ENCODE results near the gene SLC16A10.
"Not testable (repeated sequence)": the region's sequence is repeated elsewhere in the genome, so short reads cannot be mapped to it uniquely, and the experiment has no call there.

SLC16A10 gene

DNA sequence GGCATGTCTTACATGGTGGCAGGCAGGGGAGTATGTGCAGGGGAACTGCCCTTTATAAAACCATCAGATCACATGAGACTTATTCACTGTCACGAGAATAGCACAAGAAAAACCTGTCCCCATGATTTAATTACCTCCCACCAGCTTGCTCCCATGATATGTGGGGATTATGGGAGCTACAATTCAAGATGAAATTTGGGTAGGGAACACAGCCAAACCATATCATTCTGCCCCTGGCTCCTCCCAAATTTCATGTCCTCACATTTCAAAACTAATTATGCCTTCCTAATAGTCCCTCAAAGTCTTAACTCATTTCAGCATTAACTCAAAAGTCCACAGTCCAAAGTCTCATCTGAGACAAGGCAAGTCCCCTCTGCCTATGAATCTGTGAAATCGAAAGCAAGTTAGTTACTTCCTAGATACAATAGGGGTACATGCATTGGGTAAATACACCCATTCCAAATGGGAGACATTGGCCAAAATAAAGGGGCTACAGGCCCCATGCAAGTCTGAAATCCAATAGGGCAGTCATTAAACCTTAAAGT, 102.4 kb downstream of the SLC16A10 start:
- DNase-seq = not testable (repeated sequence)

DNA sequence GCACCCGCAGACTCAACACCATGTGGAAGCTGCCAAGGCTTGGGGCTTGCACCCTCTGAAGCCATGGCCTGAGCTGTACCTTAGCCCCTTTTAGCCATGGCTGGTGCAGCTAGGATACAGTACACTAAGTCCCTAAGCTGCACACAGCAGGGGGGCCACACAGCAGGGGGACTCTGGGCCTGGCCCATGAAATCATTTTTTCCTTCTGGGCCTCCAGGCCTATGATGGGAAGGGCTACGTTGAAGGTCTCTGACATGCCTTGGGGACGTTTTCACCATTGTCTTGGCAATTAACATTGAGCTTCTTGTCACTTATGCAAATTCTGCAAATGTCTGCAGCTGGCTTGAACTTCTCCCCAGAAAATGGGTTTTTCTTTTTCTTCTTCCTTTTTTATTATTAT, 103.3 kb downstream of the SLC16A10 start:
- DNase-seq = no peak

DNA sequence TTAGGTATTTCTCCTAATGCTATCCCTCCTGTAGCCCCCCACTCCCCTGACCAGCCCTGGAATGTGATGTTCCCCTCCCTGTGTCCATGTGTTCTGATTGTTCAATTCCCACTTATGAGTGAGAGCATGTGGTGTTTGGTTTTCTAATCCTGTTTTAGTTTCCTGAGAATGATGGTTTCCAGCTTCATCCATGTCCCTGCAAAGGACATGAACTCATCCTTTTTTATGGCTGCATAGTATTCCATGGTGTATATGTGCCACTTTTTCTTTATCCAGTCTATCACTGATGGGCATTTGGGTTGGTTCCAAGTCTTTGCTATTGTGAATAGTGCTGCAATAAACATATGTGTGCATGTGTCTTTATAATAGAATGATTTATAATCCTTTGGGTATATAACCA, 103.8 kb downstream of the SLC16A10 start:
- DNase-seq = not testable (repeated sequence)

DNA sequence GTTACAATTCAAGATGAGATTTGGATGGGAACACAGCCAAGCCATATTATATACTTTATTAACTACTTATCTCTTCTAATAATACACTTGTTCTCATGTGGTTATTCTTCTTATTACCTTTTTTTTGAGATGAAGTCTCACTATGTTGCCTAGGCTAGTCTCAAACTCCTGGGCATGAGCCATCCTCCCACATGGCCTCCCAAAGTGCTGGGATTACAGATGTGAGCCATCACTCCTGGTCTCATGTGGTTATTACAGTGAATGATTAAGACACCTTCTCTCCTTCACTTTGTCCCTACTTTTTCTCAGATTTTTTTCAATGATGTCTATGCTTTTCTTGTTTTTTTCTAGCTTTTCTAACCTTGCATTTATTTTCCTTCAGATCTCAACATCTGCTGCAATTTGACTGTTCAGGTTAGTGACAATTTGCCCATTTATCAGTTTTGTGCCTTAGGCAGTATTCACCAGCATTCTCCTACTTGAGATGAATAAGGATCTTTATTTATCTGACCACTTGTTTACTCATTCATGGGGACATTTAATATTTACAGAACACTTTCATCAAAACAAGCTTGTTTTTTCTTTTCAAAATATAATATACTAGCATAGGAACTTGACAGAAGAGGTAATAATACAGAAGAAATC, 105.7 kb downstream of the SLC16A10 start:
- no peak for DNase-seq

DNA sequence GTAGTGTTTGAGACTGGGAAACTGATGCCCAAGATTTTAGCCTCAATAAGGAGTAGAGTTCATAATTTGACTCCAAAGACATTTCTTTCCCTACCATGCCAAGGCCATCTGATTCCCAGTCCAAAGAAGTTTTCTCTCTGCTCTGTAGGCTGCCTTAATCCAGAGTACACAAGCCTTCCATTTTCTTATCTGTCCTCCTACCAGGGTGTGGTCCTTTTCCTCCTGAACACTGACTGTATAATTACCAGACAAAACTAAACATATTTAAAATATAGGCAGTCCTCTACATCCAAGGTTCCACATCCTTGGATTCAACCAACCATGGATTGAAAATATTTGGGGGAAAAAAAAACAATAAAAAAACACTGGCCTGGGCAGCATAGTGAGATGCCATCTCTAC, 108.4 kb downstream of the SLC16A10 start:
- no peak for DNase-seq

DNA sequence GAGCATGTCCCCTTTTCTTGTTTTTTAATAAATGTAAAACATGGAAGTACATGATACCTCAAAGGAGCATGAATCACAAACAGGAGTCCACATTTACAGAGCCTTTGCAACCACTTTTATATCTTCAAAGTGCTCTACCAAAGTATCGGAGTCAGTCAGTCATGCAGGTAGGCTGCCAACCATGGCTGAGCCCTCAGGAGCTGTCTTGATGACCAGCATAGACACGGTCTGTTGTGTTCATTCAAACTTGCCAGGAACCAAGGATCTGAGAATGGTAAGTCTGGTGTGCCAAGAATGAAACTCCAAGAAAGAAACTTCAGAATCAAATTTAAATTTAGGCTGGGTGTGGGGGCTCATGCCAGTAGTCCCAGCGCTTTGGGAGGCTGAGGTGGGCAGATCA, 111.5 kb downstream of the SLC16A10 start:
- no peak for DNase-seq

DNA sequence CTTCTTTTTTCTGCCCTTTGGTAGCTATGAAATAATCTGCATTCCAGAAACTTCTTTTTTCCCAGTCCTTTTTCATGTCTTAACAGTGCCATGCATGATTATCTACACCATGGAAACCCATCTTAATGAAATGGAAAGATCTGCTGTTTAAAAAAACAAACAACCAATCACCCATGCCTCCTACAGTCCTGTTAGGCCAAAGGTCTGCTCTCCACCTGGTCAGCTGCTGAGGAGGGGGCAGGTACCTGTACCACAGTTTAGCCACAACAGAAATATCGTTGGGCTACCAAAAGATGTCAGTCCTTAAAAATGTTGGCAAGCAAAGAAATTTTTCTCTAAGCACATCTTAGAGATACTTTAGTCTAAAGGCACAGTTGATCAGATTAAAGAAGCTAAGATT, 112.6 kb downstream of the SLC16A10 start:
- DNase-seq = no peak

DNA sequence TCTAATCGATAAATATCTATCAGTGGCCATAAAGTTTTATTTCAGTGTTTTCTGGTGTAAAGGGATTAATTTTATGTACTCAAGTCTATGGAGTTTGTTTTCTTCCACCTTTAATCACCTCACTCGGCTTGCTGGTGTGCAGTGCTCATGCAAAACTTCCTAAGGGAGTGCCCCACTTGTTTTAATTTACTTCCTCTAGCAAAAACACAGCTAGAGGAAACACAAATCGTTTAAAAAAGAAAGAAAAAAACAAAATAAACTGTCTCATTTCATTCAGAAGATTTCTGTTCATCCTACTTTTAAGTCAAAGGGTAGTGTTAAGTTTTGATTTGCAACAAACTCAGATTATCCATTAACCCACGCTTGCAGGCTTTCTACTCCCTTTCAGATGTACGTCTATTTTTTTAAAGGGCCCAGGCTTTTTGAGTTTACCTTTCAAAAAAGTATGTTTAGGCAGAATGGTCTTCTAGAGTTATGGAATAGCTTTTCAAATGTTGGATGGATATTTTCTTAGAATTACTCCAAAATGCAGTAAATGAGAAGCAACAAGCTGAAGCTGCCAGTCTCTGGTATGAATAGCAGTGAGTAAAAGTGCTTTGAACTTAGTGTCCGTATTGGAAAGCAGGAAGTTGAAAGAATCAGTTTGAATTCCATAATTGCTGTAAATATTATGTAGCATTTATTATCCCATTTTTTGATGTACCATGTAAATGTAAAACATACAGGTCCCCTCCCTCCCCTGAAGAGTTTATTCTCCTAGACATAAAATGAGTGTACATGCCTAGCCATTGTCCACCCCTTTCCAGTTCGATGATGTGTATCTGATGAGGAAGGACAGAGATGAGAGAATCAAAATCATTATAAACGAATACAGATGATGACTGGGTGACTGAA, 113.3 kb downstream of the SLC16A10 start:
- no peak for DNase-seq

DNA sequence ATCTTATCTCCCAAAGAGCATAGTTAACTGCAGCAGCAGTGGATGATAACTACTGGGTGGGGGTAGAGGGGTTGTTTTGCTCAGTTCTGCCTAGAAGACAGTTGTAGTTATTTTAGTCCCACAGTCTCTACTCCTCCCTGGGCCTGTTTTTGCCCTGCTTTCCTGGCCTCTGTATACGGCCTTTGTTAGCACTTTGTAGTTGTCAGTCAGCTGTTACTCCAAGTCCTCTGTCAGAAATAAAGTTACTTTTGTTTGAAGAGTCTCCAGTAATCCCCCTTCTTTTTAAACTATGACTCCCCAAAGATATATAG, 113.9 kb downstream of the SLC16A10 start:
- DNase-seq = no peak

DNA sequence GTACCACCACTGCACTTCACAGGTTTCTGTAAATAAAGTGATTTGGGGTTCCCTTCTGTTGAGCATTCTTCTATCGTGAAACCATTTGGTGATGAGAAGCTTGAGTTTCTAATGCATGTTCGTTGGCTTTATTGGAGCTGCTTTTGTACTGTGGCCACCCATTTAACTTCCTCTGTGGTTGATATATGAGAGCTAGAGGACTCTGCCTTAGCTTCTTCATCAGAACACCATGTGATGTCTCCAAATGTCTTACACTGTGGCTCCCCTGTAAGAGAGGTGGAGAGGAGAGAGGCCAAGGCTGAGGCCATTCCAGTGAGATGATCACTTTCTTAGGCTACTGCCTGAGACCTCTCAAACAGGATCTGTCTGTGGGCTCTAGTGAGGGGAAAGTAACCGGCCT, 114.5 kb downstream of the SLC16A10 start:
- no peak for DNase-seq

DNA sequence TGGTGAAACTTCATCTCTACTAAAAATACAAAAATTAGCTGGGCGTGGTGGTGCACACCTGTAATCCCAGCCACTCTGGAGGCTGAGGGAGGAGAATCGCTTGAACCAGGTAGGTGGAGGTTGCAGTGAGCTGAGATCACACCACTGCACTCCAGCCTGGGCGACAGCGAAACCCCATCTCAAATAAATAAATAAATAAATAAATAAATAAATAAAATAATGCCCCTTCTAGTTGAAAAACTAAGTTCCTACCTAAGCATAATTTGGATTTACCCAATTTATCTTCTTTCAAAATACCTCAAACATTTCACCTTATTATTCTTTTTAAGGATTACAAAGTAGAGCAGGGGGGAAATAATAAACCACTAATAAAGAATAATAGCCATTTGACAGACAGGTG, 116.2 kb downstream of the SLC16A10 start:
- DNase-seq = not testable (repeated sequence)

DNA sequence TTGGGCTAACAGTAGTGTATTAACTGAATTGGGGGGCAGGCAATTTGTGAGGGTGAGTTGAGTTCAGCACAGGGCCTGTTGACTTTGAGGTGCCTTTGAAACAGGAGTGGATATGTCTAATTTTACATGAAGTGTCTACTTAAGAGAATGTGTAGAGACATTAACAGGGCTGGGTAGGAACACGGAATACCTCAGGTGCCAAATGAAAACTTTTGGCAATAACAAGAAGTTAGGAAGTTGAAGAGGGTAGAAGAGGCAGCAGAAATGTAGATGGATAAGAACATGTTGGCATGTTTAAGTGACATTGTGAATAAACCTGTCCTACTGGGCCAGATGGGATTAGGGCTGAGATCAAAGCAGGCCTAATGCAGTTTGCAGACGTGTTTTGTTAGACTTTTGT, 117.0 kb downstream of the SLC16A10 start:
- no peak for DNase-seq

DNA sequence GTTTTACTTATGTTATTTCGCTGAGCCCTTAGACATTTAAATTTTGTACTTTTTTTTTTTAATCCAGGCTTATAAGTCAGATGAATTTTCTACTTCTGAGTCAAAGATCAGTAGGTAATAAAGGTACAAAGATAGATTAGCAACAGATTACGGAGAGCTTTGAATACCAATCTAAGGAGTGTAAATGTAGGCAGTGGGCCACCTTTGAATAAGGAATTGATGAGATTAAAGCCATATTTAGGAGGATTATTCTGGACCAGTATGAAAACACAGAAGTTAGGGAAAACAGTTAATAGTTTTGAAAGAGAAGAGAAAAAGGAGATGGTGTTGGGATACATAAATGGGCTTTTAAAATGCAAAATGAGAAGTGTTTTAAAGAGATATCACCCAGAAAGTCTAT, 117.6 kb downstream of the SLC16A10 start:
- no peak for DNase-seq

DNA sequence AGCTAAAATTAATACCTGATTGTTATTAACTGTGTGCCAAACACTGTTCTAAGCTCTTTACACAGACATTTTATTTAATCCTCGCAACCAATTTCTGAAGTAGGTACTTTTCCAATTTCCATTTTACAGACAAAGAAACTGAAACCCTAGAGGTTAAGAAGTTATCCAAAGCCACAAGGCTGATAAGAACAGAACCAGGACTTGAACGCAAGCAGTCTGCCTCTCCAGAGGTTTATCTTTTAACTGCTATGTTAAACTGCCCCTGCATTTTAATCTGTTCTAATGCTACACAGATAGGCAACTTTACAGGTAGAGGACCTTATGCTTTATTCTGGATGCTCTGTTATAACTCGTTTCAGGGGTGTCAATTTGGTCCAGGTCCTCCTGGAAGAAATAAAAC, 118.2 kb downstream of the SLC16A10 start:
- no peak for DNase-seq

DNA sequence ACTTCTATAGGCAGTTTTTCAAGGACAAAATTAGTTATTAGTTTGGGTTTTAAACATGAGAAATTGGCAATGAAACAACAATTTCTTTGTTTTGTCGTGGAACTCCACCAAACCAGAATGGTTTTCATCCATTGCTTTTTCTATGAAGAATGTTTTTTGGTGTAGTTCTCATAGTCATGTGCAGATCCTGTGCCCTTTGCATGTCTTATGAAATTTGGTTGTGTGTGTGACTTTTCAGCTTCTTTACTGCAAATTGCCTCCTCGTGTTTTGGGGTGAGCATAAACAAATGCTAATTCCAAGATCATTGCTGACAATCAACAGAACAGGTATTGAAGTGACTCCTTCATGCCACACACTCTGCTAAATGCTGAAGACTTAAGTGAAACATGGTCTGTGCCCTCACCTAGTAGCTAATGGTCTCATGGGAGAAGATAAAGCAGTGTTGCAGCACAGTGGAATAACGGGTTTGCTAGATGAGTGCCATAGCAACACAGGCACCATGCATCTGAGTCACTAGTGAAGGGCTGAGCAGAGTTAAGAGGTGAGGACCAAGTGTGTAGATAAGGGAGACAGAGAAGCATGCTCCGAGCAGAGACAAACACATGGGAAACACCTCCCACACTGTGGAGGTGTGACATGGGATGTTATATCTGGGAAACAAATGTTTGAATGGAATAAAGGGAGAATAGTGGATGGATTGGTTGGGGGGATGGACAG, 120.0 kb downstream of the SLC16A10 start:
- no peak for DNase-seq

DNA sequence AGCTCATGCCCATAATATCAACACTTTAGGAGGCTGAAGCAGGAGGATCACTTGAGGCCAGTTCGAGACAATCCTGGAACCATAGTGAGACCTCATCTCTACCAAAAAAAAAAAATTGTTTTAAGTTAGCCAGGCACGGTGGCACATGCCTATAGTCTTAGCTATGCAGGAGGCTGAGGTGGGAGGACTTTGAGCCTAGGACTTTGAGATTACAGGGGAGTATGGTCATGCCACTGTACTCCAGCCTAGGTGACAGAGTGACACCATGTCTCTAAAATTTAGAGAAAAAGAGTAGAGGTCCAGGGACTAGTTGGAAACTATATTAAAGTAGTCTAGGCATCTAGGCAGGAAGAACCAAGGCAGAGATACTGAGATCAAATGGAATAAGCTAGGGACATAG, 121.6 kb downstream of the SLC16A10 start:
- no peak for DNase-seq

DNA sequence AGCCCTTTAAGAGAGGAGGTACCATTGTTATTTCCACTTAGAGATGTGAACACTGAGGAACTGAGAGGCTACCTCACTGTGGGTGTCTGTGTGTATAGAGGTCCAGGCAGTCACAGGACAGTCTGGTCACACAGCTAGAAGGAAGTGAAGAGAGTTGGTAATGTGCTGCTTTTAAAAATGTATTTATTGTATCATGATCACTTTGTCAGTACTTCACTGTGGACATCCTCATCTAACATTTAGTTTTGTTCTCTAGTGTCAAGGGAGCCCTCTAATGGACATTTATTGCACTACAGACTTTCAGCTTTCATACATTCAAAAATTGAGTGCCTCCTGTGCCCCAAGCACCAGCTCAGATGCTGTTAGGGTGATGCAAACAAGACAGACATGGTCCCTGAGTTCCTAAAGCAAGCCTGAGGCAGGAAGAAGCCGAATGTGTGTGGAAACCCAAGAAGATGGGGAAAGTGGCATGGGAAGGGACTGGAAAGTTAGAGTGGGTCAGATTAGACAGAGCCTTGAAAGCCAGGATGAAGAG, 123.0 kb downstream of the SLC16A10 start:
- DNase-seq = peak; percentile 12

DNA sequence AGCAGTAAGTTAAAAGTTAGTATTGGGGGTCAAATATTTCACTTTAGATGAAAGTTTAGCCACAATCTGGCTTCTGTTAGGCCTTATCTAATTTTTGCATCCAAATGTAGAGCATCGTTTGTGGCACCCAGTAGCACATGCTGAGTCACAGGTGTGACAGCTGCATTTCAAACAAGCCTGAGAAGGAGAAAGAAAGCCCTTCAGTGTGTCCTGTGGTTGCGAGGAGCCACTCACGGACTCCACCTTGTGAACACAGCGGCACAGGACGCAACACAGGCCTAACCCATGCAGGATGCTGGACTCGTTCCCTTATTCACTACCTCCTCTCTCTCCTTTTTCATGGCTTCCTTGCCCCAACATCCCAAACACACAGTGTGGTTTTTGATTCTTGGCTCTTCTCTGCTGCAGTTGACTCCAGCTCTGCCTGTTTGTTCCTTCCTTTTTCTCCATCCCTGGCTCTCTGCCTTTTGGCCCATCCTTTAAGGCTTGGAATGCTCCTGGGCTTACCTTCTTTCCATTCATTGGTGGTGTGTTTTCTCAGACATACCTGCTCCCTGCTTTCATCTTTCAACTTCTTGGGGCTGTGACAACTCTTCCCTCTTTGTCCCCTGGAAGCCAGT, 124.2 kb downstream of the SLC16A10 start:
- no peak for DNase-seq

DNA sequence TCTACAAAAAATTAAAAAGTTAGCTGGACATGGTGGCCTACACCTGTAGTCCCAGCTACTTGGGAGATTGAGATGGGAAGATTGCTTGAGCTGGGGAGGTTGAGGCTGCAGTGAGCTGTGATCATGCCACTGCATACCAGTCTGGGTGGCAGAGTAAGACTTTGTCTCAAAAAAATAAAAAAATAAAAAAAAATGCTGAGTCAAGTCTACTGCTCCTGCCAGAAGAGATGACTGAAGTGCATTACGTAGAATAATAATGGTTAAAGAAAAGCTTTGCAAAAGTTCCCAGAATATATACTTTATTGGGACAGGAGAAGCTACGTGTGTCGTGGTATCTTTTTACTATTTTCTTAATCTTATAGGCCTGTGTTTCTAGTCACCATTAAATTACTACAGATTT, 125.3 kb downstream of the SLC16A10 start:
- DNase-seq = no peak

DNA sequence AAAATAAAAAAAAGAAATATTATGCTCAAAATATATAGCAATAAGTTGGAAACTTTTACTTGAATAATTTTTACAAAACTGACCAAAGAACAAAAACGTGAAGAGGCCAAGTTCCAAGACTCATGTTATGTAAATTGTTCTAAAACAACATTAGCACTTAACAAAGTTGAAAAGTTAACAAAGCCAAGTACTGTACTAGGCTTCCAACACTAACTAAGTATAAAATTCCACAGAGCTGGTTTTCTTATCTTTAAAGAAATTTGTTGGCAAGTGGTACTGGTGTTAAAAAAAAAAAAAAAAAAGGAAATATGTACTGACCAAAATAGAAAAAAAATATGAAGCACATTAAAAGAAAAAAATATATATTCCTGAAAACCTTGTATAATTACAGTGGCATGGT, 127.8 kb downstream of the SLC16A10 start:
- DNase-seq = no peak

DNA sequence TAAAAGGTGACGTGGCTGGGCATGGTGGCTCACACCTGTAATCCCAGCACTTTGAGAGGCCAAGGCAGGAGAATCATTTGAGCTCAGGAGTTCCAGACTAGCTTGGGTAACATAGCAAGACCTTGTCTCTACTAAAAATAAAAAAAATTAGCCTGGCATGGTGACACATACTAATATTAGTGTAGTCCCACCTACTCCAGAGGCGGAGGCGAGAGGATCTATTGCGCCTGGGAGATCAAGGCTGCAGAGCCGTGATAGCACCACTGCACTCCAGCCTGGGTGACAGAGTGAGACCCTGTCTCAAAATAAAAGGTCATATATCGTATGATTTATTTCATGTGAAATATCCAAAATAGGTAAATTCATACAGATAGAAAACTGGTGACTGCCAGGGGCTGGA, 132.5 kb downstream of the SLC16A10 start:
- no peak for DNase-seq

DNA sequence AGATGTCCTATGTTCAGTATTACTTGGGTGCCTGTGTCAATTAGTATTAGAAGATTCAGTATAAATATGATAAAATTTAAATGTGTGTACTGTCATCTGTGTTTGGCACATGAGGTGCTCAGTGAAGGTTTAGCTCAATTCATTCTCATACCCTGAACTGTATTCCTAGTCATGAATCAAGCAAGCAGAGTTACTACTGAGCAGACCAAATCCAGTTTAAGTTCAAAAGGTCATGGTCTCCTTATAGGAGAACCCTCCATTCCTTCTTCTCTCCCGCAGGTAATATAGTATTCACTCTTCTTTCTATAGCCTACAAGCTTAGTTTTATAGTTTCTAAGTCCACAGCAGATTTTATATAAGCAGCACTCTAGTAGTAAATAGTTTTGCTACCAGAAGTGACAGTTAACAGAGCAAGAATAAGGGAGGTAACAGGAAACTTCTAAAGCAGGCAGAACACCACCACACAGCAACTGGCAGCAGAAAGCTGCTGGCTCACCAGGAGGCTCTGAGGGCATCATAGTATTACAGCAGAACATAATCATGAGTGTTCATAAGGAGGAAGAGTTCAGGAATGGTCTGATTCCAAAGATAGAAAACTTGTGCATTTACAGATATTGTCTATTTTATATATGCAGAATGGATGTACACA, 133.2 kb downstream of the SLC16A10 start:
- no peak for DNase-seq

Data from CD4-positive, alpha-beta T cell treated with Interleukin-17A for 4 hours (primary cell).